Activated T-cell treated with anti-CD3 and anti-CD28 coated beads, Interleukin-2, amount 50 U/mL, for 1 hour (primary cell): ENCODE measurements around the gene COL15A1.

Experiments
- DNase-seq: peaks from one replicate; pipeline ENCODE4 v3.0.0-alpha.2; 2020

The COL15A1 gene

DNA sequence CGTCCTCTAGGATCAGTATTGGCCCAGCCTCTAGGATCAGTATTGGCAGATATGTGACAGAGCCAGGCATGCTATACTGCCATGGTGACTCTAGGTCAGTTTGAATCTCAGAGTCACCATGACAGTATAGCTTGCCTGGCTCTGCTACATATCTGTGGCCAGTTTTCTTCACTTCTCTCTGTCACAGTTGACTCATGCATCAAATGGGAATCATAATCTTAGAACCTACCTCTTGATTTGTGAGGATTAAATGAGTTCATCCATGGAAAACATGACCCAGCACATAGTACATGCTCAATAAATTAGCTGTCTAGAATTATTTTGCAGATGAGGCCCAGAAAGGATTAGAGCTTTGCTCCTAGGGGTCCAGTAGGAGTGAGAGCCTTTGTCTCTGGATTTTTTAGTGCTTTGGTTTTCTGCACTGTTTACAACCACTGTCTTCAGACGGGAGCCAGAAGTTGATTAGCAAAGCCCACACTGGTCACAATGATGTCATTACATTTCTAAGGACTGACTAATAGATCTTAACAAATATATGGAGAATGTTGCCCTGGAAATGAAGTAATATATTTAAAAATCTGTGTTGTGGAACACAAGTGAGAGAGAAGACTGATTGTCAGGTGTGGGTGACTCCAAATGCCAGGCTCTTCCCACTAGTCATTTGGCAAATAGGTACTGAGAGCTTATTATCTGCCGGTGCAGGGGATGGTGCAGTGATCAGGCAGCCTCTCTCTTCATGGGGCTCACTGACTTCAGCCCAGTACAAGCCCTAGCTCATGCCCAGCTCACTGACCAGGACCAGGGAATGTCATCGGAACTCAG is 76.0 kb downstream of the COL15A1 start:
- DNase-seq: no peak

- no peak for DNase-seq
Observed at GRCh38 chr9:99020786-99021436, 77.2 kb downstream of the COL15A1 start.

- DNase-seq: no peak
Observed at GRCh38 chr9:99021512-99021911, 77.8 kb downstream of the COL15A1 start.

DNA sequence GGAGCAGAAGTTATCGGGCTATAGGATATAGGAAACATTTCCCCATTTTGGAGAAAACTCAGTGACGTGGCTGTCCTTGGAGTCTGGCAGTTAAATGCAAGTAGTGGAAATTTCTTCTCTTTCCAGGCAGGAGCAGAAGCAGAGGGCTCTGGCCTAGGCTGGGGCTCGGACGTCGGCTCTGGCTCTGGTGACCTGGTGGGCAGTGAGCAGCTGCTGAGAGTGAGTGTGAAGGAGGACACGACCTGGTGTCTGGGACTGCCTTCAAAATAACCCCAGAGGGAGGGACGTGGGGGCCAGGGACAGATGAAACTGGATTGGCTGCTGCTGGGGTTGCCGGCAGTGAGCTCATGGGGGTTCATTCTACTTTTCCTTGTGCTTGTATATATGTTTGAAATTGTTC is 79.5 kb downstream of the COL15A1 start:
- DNase-seq: no peak

DNA sequence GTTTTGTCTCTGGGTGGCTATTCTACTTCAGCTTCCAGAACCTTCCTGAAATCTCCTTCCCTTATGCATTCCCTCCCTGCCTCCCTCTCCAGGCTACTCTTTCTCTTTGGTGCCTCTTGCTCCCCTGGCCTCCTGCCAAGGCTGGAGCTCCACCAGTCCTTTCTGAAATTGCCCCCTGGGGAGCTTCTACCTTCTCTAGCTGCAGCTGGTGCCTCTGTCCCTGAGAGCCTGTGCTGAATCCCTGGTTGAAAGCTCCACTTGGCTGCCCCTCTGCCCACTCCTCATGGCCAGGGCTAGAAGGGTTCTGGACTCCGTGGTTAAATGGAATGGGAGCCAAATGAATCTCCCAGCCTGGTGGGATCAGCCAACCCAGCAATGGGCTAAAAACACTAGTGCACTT is 80.1 kb downstream of the COL15A1 start:
- DNase-seq: no peak

DNA sequence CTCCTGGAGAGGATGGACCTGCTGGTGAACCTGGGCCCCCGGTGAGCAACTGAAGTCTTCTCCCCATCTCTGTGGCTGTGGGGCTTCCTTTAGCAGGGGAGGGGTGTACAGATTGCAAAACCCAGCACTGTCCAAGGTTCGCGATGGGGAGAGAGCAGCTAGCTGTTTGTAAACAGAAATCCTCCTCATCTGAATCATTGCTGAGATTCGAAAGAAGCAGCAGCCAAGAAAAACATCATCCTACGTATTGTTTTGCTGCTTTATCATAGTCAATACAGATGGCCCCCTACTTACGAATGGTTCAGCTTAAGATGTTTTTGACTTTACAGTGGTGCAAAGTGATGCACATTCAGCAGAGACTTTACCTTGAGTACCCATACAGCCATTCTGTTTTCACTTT is 81.3 kb downstream of the COL15A1 start:
- DNase-seq: no peak

DNA sequence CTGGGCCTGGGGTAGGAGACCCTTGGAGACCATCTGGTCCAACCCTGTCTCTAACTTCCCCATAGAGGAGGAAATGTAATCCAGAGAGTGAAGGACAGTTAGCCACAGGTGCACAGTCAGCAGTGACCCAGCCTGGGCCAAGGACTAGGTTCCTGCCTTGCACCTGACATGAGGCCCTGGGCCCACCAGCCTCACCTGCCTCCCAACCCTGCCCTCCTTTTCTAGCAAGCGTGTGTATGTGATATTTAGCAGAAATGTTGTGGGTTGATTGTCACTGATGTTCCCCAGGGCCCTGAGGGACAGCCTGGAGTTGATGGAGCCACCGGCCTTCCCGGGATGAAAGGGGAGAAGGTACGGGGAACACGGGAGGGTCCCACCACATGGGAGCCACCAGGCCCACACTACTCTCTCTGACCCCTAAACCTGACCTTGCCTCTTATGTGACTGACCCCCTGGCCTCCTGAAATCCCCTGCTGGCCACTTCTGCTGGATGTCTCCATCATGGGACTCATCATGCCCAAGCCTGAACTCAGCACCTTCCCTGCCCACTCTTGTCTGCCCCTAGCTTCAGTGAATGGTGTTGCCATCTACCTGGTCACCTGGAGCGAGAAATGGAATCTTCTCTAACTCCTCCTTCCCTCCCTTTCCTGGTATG is 82.0 kb downstream of the COL15A1 start:
- no peak for DNase-seq

- DNase-seq: no peak
Observed at GRCh38 chr9:99026271-99026955, 82.7 kb downstream of the COL15A1 start.

- DNase-seq: no peak
Observed at GRCh38 chr9:99026956-99027298, 83.2 kb downstream of the COL15A1 start.

DNA sequence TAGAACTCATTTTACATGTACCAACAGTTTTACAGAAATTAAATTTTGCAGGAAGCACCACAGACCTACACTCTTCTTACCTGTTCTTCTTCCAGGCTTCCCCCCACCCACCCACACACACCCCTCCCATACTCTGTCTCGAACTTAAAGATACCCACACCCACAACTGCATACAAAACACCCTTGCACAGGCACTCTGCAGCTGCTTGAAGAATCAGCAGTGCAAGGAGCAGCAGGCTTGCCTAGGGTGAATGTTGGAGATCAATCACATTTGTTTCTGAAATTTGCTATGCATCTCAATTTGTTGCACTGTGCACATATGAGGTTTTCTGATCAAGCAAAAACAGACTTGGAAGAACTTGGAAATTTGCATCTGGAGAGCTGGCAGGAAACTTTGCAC is 83.7 kb downstream of the COL15A1 start:
- DNase-seq: no peak

DNA sequence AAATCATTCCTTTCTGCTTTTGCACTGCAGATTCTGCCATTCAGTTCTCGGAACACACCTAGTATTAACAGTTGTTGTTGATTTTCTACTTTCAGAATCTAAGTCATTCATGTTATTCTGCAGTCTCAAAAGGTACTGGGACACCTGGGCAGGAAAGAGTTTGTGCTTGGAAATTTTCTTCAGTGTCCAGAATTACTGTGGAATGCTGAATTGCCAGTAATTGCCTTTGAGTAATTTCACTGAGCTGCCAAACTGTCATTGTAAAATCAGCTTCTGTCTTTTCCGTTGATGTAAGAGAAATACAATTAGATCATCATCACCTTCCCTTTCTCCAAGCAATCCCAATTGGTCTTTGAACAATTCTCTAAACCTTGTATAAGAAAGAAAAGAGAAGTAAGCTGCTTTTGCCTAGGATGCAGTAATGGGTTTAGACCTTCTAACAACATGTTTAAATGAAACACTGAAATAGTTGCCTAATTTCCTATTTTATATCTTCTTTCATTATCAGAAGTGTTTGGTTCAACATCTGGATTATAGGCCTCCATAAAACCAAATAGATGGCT is 85.5 kb downstream of the COL15A1 start:
- no peak for DNase-seq

DNA sequence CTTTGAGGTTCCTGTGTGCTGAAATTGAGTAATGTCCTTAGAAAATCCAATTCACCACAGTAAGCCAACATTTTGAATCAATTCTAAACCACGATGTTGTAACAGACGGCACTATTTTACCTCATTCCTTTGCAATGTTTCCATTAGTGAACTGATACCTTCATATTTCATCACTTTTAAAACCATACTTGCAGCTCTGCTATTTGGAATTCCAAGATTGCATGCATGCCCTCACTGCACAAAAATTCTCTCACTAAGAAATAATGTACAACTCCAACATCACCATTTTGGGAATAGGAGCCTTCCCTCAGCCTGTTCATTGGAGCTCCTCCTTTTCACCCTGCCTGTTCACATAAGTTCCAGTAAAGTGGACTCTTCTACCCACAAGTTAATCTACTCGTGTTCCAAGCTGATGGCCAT is 86.4 kb downstream of the COL15A1 start:
- DNase-seq: no peak

GRCh38 chr9:99030610-99031109 is 87.0 kb downstream of the COL15A1 start:
- DNase-seq: no peak

GRCh38 chr9:99031319-99031718 is 87.6 kb downstream of the COL15A1 start:
- no peak for DNase-seq

DNA sequence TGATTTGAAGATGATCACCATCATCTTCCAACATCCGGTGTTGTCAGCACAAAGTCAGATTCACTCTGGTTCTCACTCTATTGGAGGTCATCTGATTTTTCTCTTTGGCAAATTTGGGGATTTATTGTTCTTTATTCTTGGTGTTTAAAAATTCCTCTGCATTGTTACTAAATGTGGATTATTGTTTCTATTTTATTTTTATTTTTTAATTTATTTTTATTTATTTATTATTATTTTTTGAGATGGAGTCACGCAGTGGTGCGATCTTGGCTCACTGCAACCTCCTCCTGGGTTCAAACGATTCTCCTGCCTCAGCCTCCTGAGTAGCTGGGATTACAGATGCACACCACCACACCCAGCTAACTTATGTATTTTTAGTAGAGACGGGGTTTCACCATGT is 88.3 kb downstream of the COL15A1 start:
- no peak for DNase-seq

DNA sequence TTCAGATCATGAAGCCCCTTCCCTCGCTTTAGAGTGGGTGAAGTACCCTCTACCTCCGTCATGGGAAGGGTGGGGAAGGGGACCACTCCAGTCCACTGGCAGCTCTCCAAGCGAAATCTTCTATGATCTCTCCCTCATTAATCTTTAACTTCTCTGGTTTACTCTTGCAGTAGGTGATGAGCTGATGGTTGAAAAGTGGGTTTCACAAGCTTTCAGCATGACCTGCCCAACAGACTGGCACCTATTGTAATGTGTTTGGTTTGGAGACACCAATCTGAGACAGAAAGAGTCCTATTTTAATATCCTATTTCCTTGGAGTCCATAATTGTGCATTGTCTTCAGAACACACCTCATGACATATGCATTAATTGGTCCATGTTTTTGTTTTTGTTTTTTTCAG is 90.4 kb downstream of the COL15A1 start:
- DNase-seq: no peak

DNA sequence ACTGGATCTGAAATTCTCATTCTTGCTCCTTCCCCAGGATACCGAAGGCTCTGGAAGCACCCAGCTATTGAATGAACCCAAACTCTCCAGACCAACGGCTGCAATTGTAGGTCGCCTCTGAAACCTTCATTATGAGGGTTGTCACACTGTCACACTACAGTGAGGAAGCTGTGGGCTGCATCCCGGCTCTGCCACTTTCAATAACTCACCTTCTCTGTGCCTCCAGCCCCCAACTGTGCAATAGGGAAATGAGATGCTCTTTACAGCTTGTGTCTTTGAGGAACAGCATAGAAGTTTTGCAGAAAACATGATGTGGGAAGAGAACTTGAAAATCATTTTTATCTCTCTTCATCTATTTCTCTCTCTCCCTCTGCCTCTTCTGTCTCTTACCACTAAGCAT is 91.6 kb downstream of the COL15A1 start:
- DNase-seq: no peak

- no peak for DNase-seq
Observed at GRCh38 chr9:99037769-99038483, 94.2 kb downstream of the COL15A1 start.

DNA sequence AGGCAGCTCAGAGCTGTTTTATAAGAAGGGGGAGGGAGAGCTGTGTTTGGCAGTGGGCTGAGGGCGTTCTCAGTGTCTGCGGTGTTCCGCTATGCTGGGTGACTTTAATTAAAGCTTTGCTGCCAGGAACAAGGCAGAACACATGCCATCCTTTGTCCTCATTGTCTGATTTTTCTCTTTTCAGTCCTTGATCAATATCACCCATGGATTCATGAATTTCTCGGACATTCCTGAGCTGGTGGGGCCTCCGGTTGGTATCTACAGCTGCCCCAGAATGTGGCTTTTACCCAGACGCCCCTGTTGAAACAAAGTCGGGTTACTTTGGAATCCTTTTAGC is 94.7 kb downstream of the COL15A1 start:
- DNase-seq: no peak

DNA sequence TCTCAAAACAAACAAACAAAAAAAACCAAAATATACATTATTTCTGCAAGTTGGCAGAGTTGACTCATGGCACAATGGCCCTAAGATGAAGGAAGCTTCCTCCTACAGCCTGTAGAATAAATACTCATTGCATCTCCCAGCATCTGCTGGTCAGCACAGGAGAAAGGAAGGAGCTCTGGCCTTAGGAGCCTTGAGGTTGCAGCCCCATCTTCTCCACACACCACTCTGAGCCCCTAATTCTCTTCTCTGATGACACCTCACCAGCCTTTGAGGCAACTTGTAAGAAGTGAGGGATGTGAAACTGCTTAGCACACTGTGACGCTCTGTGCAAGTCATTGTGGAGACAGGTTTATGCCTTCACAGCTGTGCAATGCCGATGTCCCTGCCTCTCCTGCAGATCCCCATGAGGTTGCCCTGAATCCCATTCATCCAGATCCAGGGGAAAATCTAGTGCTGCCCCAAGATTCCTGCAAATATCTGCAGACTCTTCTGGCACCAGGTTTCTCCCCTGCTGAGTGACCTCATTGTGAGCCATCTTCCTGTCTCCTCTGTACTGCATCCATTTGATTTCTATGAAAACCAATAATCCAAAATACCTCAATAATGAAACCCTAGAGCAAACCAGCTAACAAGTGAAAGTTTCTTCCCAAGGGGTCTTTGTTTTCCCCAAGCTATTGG is 95.9 kb downstream of the COL15A1 start:
- DNase-seq: no peak

GRCh38 chr9:99040251-99040900 is 96.7 kb downstream of the COL15A1 start:
- DNase-seq: no peak
